Endothelial cell of umbilical vein (primary cell): ENCODE data around the gene ATIC. TPM values are rescaled to one million over a fixed set of nuclear protein-coding genes. Genes with fewer than 3 reads are reported as not detected.

Experiments used
- BruUV-seq: library from RNA; stranded (reverse); fragments of 400-500 nt; replicated peaks from 2 replicates; lab custom pipeline; 2021; lab: Mats Ljungman, UMichigan
- CTCF ChIA-PET: fragments of 300-600, 350-600 bp; sonication (Branson Sonifier 250); formaldehyde crosslinking; loops from one replicate; lab custom pipeline; 2021; ENCODE audit warnings: antibody characterized with exemption, inconsistent platforms; lab: Charles Lee
- POLR2A ChIA-PET: fragments of 300-600, 350-600 bp; sonication (Branson Sonifier 250); formaldehyde crosslinking; loops from one replicate; lab custom pipeline; 2021; ENCODE audit warnings: antibody characterized with exemption, inconsistent platforms; lab: Charles Lee
- DNase-seq: peaks from one replicate; pipeline ENCODE4 v3.0.0-alpha.2; 2011; ENCODE audit warnings: low read depth, low spot score
- FAIRE-seq: peaks from 2 replicates; lab custom pipeline; 2011; peaks lifted over from hg19 to GRCh38; lab: Jason Lieb, UNC
- H2AFZ ChIP-seq: 2 replicates; pipeline ENCODE4 v1.6.0; 2012; ENCODE audit warnings: low read depth, low read length, control low read depth, inconsistent platforms
- H3K27ac ChIP-seq: 2 replicates; pipeline ENCODE4 v1.5.1; 2011; ENCODE audit warnings: low read depth, mild to moderate bottlenecking, control low read depth, low read length, moderate library complexity; ENCODE audit not compliant: insufficient read depth
- H3K27me3 ChIP-seq, 2 experiments: 2 replicates each; pipeline versions ENCODE4 v1.6.0 to v1.6.1; 2011; ENCODE audit warnings: low read length in 2 of 2, mixed read lengths in 1 of 2; ENCODE audit not compliant: control insufficient read depth in 2 of 2, insufficient read depth in 2 of 2
- H3K36me3 ChIP-seq, 2 experiments: 2 replicates in 1 of 2; 3 replicates in 1 of 2; pipeline ENCODE4 v1.5.1; 2011; ENCODE audit warnings: low read length in 2 of 2, mild to moderate bottlenecking in 1 of 2, moderate library complexity in 1 of 2; ENCODE audit not compliant: control insufficient read depth in 2 of 2, insufficient read depth in 2 of 2; ENCODE audit errors: extremely low read depth in 1 of 2
- H3K4me1 ChIP-seq: 3 replicates; pipeline ENCODE4 v1.5.1; 2011; ENCODE audit warnings: mild to moderate bottlenecking, low read length; ENCODE audit not compliant: control insufficient read depth, insufficient read depth; ENCODE audit errors: extremely low read depth
- H3K4me2 ChIP-seq: 2 replicates; pipeline ENCODE4 v1.6.1; 2011; ENCODE audit warnings: low read length, control low read depth, mixed read lengths; ENCODE audit not compliant: insufficient read depth
- H3K4me3 ChIP-seq, 3 experiments: fragments of 200-600 bp in 1 of 3; sonication (generic), shearing (Covaris generic) in 1 of 3; replicated peaks in 1 of 3; 2 replicates each; pipeline ENCODE4 v1.5.1; 2011 to 2016; ENCODE audit warnings: control low read depth in 3 of 3, low read length in 3 of 3, mild to moderate bottlenecking in 2 of 3, inconsistent platforms in 1 of 3, low read depth in 1 of 3, moderate library complexity in 1 of 3; ENCODE audit not compliant: insufficient read depth in 1 of 3
- H3K79me2 ChIP-seq: 2 replicates; pipeline ENCODE4 v1.6.0; 2012; ENCODE audit warnings: low read length, inconsistent platforms; ENCODE audit not compliant: control insufficient read depth, insufficient read depth
- H3K9ac ChIP-seq: replicated peaks from 2 replicates; pipeline ENCODE3; 2011; ENCODE audit warnings: low read length, control low read depth; ENCODE audit not compliant: insufficient read depth; ENCODE audit errors: extremely low read depth
- H3K9me1 ChIP-seq: replicated peaks from 3 replicates; pipeline ENCODE4 v1.6.0; 2011; ENCODE audit warnings: mild to moderate bottlenecking, low read length; ENCODE audit not compliant: control insufficient read depth, insufficient read depth; ENCODE audit errors: extremely low read depth
- H3K9me3 ChIP-seq: replicated peaks from 2 replicates; pipeline ENCODE4 v1.5.1; 2012; ENCODE audit warnings: low read length, inconsistent platforms; ENCODE audit not compliant: control insufficient read depth, insufficient read depth
- H4K20me1 ChIP-seq: replicated peaks from 2 replicates; pipeline ENCODE3; 2011; ENCODE audit warnings: mild to moderate bottlenecking, low read length; ENCODE audit not compliant: control insufficient read depth, insufficient read depth; ENCODE audit errors: extremely low read depth
- CTCF ChIP-seq, 2 donors: IDR thresholded peaks; 1 replicate in 1 of 2; 2 replicates in 1 of 2; pipeline ENCODE4 v1.5.1; 2011; ENCODE audit warnings: low read length in 2 of 2, mild to moderate bottlenecking in 2 of 2, moderate library complexity in 2 of 2, control low read depth in 1 of 2, inconsistent platforms in 1 of 2, low read depth in 1 of 2; ENCODE audit not compliant: insufficient read depth in 1 of 2; ENCODE audit errors: extremely low read depth in 1 of 2
- EZH2 ChIP-seq: IDR thresholded peaks from 2 replicates; pipeline ENCODE4 v1.6.1; 2012; ENCODE audit warnings: borderline replicate concordance, low read depth, mild to moderate bottlenecking, moderate library complexity, low read length, inconsistent platforms; ENCODE audit not compliant: severe bottlenecking
- FOS ChIP-seq: IDR thresholded peaks from 2 replicates; pipeline ENCODE4 v1.6.1; 2011; ENCODE audit warnings: mild to moderate bottlenecking, low read length, moderate library complexity, borderline replicate concordance; ENCODE audit not compliant: insufficient read depth
- GATA2 ChIP-seq: IDR thresholded peaks from 2 replicates; pipeline ENCODE4 v1.7.0; 2011; ENCODE audit warnings: low read depth, mild to moderate bottlenecking, moderate library complexity, mixed read lengths, low read length; ENCODE audit not compliant: insufficient read length, insufficient read depth
- JUN ChIP-seq: IDR thresholded peaks from 2 replicates; pipeline ENCODE4 v1.6.1; 2011; ENCODE audit warnings: borderline replicate concordance, low read depth; ENCODE audit not compliant: insufficient read length, insufficient read depth
- MAX ChIP-seq: IDR thresholded peaks from 2 replicates; pipeline ENCODE4 v1.6.1; 2011; ENCODE audit not compliant: insufficient read depth, insufficient read length
- MYC ChIP-seq: IDR thresholded peaks from one replicate; pipeline ENCODE4 v1.6.1; 2011; ENCODE audit warnings: mild to moderate bottlenecking, low read depth, low read length
- POLR2A ChIP-seq: IDR thresholded peaks from 2 replicates; pipeline ENCODE4 v1.6.1; 2012; ENCODE audit warnings: low read depth, mild to moderate bottlenecking, control low read depth, low read length
- POLR2AphosphoS5 ChIP-seq: IDR thresholded peaks from 2 replicates; pipeline ENCODE4 v1.6.1; 2012; ENCODE audit warnings: low read depth, mild to moderate bottlenecking, control low read depth, low read length, moderate library complexity; ENCODE audit not compliant: insufficient read depth
- dilution Hi-C: fragments of 300-500 bp; cut with MboI; formaldehyde crosslinking; loops from one replicate; pipeline ENCODE4 v1.15.0; 2019; ENCODE audit warnings: low sequenced_read_pairs; ENCODE audit not compliant: extremely low pct_ligation_motif_present
- intact Hi-C: fragments of 100-400 bp; cut with micrococcal nuclease; formaldehyde crosslinking; loops from one replicate; pipeline ENCODE4 v1.10.0; 2022
- polyA plus RNA-seq, 4 experiments: library from polyadenylated mRNA; depleted of rRNA in 3 of 4; stranded (reverse) in 3 of 4; unstranded in 1 of 4; fragments of >200 nt; gene quantifications; 2 replicates each; pipeline versions ENCODE4 v1.2.1 to v1.2.3, GENCODE V29; 2011 to 2012; ENCODE audit warnings: missing spikeins in 1 of 4
- total RNA-seq: library from RNA; stranded (reverse); gene quantifications from 2 replicates; pipeline ENCODE4 v1.2.3, GENCODE V29; 2021

The ATIC gene
- total and polyA plus RNA-seq, 2 donors (not counting 3 experiments of a cell fraction or from before 2014, with no cell fraction given): 29.5 to 80.2 TPM

GRCh38 chr2:215362562-215362904, 50.7 kb downstream of the ATIC start:
- H3K79me2 ChIP-seq: no peaks in the 10 kb centered on the region
- H3K9ac ChIP-seq: no peak overlapping the region
- POLR2A ChIA-PET: no interaction called here
- DNase-seq: no peak
- H3K4me2 ChIP-seq: no peak overlapping the region
- TF ChIP-seq POLR2AphosphoS5: peak; percentile 10
- no peak for TF ChIP-seq CTCF (IDR thresholded peaks at IDR 0.05; ENCODE audit: extremely low read depth in 1 of 2, insufficient read depth in 1 of 2, low read depth in 1 of 2, low read length in 2 of 2)
- CTCF ChIA-PET: no interaction called here
- no peaks in the 10 kb centered on the region for H3K9me1 ChIP-seq
- H4K20me1 ChIP-seq: no peaks in the 10 kb centered on the region
- dilution Hi-C loops (no loop called here), intact Hi-C loops (loop anchor here (5.0 kb wide), 1 partner anchor 35 kb away; no protein-coding TSS in a partner anchor)
- no peaks in the 10 kb centered on the region for H3K4me1 ChIP-seq
- no peak overlapping the region for H3K27ac ChIP-seq
- no peak overlapping the region for H2AFZ ChIP-seq
- FAIRE-seq: no peak
- H3K4me3 ChIP-seq: no peak overlapping the region
- H3K36me3 ChIP-seq: peaks cover 44 to 58% of the 10 kb centered on the region in 2 experiments
- H3K9me3 ChIP-seq: no peaks in the 10 kb centered on the region
- no peaks in the 10 kb centered on the region for H3K27me3 ChIP-seq
- no TSS peak for BruUV-seq

GRCh38 chr2:215363039-215363438, 51.2 kb downstream of the ATIC start:
- H3K9ac ChIP-seq: no peak overlapping the region
- BruUV-seq: no TSS peak
- H3K4me2 ChIP-seq: no peak overlapping the region
- peaks cover 49 to 63% of the 10 kb centered on the region in 2 experiments for H3K36me3 ChIP-seq
- H3K27me3 ChIP-seq: no peaks in the 10 kb centered on the region
- H3K4me1 ChIP-seq: no peaks in the 10 kb centered on the region
- no peaks in the 10 kb centered on the region for H4K20me1 ChIP-seq
- no peaks in the 10 kb centered on the region for H3K79me2 ChIP-seq
- FAIRE-seq (no peak), DNase-seq (no peak)
- no peaks in the 10 kb centered on the region for H3K9me1 ChIP-seq
- no peak overlapping the region for H3K4me3 ChIP-seq
- intact Hi-C loops: loop anchor here (5.0 kb wide), 1 partner anchor 34 kb away; no protein-coding TSS in a partner anchor
- no peaks in the 10 kb centered on the region for H3K9me3 ChIP-seq
- ChIA-PET CTCF (no interaction called here), POLR2A (no interaction called here)
- dilution Hi-C loops: no loop called here
- TF ChIP-seq MYC (no peak), CTCF (IDR thresholded peaks at IDR 0.05; ENCODE audit: extremely low read depth in 1 of 2, insufficient read depth in 1 of 2, low read depth in 1 of 2, low read length in 2 of 2) (no peak), JUN (no peak), MAX (no peak), GATA2 (no peak), FOS (no peak), EZH2 (no peak), POLR2A (no peak), POLR2AphosphoS5 (no peak)
- no peak overlapping the region for H3K27ac ChIP-seq
- no peak overlapping the region for H2AFZ ChIP-seq
